HCT116 (cell line): Measurements from ENCODE around the gene ZFYVE19. TPM values are rescaled to one million over a fixed set of nuclear protein-coding genes. Genes with fewer than 3 reads are reported as not detected.

ENCODE experiments used
- ATAC-seq: fragments of 200-7000 bp; cut with Tn5 transposase; 2 replicates; pipeline ENCODE4 v1.9.1; 2020; ENCODE audit warnings: mild to moderate bottlenecking, moderate library complexity
- BruUV-seq: library from RNA; stranded (reverse); fragments of 400-500 nt; replicated peaks from 2 replicates; lab custom pipeline; 2021; lab: Mats Ljungman, UMichigan
- CTCF ChIA-PET: fragments of 300-600 bp; sonication (Branson Sonifier 250); formaldehyde crosslinking; loops from one replicate; lab custom pipeline; 2021; ENCODE audit warnings: antibody characterized with exemption; lab: Charles Lee
- POLR2A ChIA-PET: fragments of 300-600, 350-600 bp; sonication (Branson Sonifier 250); formaldehyde crosslinking; loops from one replicate; lab custom pipeline; 2021; ENCODE audit warnings: antibody characterized with exemption; lab: Charles Lee
- RAD21 ChIA-PET, 2 experiments: fragments of 300-600 bp; sonication (Branson Sonifier 250); formaldehyde crosslinking; loops; one replicate each; lab custom pipeline; 2023; ENCODE audit warnings: low total read pairs in 2 of 2; ENCODE audit not compliant: uncharacterized antibody in 2 of 2, unreplicated experiment in 2 of 2, low non-redundant PET in 1 of 2; lab: Charles Lee
- DNase-seq: peaks from one replicate; pipeline ENCODE4 v3.0.0-alpha.2; 2010; ENCODE audit warnings: low read depth, low spot score
- H2AFZ ChIP-seq: fragments of 200-600 bp; shearing (Covaris generic), sonication (generic); 2 replicates; pipeline ENCODE4 v1.6.1; 2017; ENCODE audit warnings: low read depth, mixed run types, mixed read lengths, antibody characterized with exemption, low read length; ENCODE audit not compliant: poor library complexity, severe bottlenecking
- H3K27ac ChIP-seq: 2 replicates; pipeline ENCODE4 v1.5.1; 2012; ENCODE audit warnings: low read depth, low read length
- H3K27me3 ChIP-seq: fragments of 200-600 bp; sonication (generic); 2 replicates; pipeline ENCODE4 v1.6.1; 2016; ENCODE audit warnings: mixed run types, low read length, mixed read lengths; ENCODE audit not compliant: insufficient read depth
- H3K36me3 ChIP-seq, 2 experiments: fragments of 200-500 bp in 1 of 2; fragments of 200-600 bp in 1 of 2; sonication (Bioruptor generic) in 1 of 2; sonication (generic) in 1 of 2; 2 replicates each; pipeline versions ENCODE4 v1.5.1 to v1.6.1; 2014 to 2016; ENCODE audit warnings: low read length in 2 of 2, inconsistent platforms in 1 of 2, mixed read lengths in 1 of 2, mixed run types in 1 of 2; ENCODE audit not compliant: insufficient read depth in 2 of 2, control insufficient read depth in 1 of 2
- H3K4me1 ChIP-seq, 2 experiments: fragments of 200-600 bp in 1 of 2; sonication (generic) in 1 of 2; 2 replicates each; pipeline versions ENCODE4 v1.5.1 to v1.6.1; 2012 to 2017; ENCODE audit warnings: low read length in 2 of 2, inconsistent platforms in 1 of 2, mild to moderate bottlenecking in 1 of 2, mixed read lengths in 1 of 2, mixed run types in 1 of 2, moderate library complexity in 1 of 2; ENCODE audit not compliant: insufficient read depth in 2 of 2, control insufficient read depth in 1 of 2
- H3K4me2 ChIP-seq: fragments of 200-600 bp; sonication (generic); 2 replicates; pipeline ENCODE4 v1.6.1; 2017; ENCODE audit warnings: mixed run types, low read length, mixed read lengths
- H3K4me3 ChIP-seq, 2 experiments: fragments of 200-600 bp in 1 of 2; sonication (generic) in 1 of 2; replicated peaks in 1 of 2; 2 replicates each; pipeline ENCODE4 v1.5.1; 2011 to 2016; ENCODE audit warnings: low read length in 2 of 2, control low read depth in 1 of 2, low read depth in 1 of 2, mild to moderate bottlenecking in 1 of 2, mixed read lengths in 1 of 2, mixed run types in 1 of 2
- H3K79me2 ChIP-seq: fragments of 200-600 bp; sonication (generic); 2 replicates; pipeline ENCODE4 v1.6.1; 2017; ENCODE audit warnings: mild to moderate bottlenecking, mixed run types, low read length, moderate library complexity, mixed read lengths; ENCODE audit not compliant: insufficient read depth
- H3K9ac ChIP-seq: fragments of 200-600 bp; sonication (generic); 2 replicates; pipeline ENCODE4 v1.6.1; 2016; ENCODE audit warnings: low read length, mixed read lengths
- H3K9me2 ChIP-seq: fragments of 200-600 bp; sonication (generic), shearing (Covaris generic); 2 replicates; pipeline ENCODE4 v1.6.1; 2017; ENCODE audit warnings: mixed run types, mild to moderate bottlenecking, moderate library complexity; ENCODE audit not compliant: insufficient read depth
- H3K9me3 ChIP-seq, 2 experiments: fragments of 200-500 bp in 1 of 2; fragments of 200-600 bp in 1 of 2; sonication (Bioruptor generic) in 1 of 2; sonication (generic) in 1 of 2; 2 replicates each; pipeline ENCODE4 v1.6.1; 2014 to 2017; ENCODE audit warnings: low read length in 2 of 2, mixed read lengths in 2 of 2, inconsistent platforms in 1 of 2, low read depth in 1 of 2, mild to moderate bottlenecking in 1 of 2, mixed run types in 1 of 2, moderate library complexity in 1 of 2; ENCODE audit not compliant: control insufficient read depth in 1 of 2, insufficient read depth in 1 of 2
- H4K20me1 ChIP-seq: fragments of 200-600 bp; sonication (generic), shearing (Covaris generic); 2 replicates; pipeline ENCODE4 v1.6.1; 2017; ENCODE audit warnings: mixed run types, mild to moderate bottlenecking, moderate library complexity; ENCODE audit not compliant: insufficient read depth
- EZH2phosphoT487 ChIP-seq: fragments of 200-600 bp; IDR thresholded peaks from 2 replicates; pipeline ENCODE4 v1.6.1; 2018; ENCODE audit warnings: antibody characterized with exemption, borderline replicate concordance
- FOSL1 ChIP-seq: IDR thresholded peaks from 2 replicates; pipeline ENCODE4 v1.6.1; 2012; ENCODE audit warnings: low read depth
- JUND ChIP-seq: IDR thresholded peaks from 2 replicates; pipeline ENCODE4 v1.6.1; 2012
- POLR2A ChIP-seq: IDR thresholded peaks from 2 replicates; pipeline ENCODE4 v1.7.0; 2011; ENCODE audit warnings: borderline replicate concordance; ENCODE audit not compliant: insufficient read depth, insufficient read length; ENCODE audit errors: extremely low read depth
- RAD21 ChIP-seq: IDR thresholded peaks from 2 replicates; pipeline ENCODE4 v1.6.1; 2012; ENCODE audit warnings: low read depth, mild to moderate bottlenecking
- SRF ChIP-seq: IDR thresholded peaks from 2 replicates; pipeline ENCODE4 v1.6.1; 2012; ENCODE audit warnings: low read depth
- TCF7L2 ChIP-seq: IDR thresholded peaks from 2 replicates; pipeline ENCODE4 v1.7.0; 2011; ENCODE audit warnings: borderline replicate concordance, inconsistent platforms; ENCODE audit not compliant: insufficient read depth, insufficient read length; ENCODE audit errors: extremely low read depth
- ZNF274 ChIP-seq: fragments of 200-500 bp; sonication (Bioruptor generic); IDR thresholded peaks from 2 replicates; pipeline ENCODE4 v1.6.1; 2014; ENCODE audit warnings: mild to moderate bottlenecking, low read depth, low read length, inconsistent platforms
- intact Hi-C: fragments of 100-400 bp; cut with micrococcal nuclease; formaldehyde crosslinking; loops from 2 replicates; pipeline ENCODE4 v1.10.0; 2022
- total RNA-seq: library from RNA; stranded (reverse); gene quantifications from one replicate; pipeline ENCODE4 v1.2.1, GENCODE V29; 2021; ENCODE audit not compliant: unreplicated experiment

ZFYVE19 gene
- total RNA-seq, 1 experiment from 2014 or later, result 29.1 TPM

DNA sequence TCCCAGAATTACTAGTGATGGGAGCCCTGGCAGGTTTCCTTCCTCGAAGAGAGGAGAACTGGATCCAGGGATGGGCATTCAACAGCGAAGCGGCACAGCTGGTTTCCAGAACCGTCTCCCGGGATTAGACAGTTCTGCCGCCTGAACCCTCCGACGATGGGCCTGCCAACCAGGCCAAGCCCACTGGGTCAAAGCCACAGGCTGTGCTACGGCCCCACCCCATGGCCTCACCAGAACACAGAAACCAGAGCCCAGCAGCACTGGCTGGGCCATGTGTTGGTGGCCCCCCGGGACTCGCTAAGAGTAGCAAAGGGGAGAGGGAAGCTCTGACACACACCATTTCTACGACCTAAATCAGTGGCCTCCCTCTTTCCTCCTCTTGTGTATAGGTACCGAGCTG is 34.9 kb upstream of the ZFYVE19 start:
- no peak for ATAC-seq
- TF ChIP-seq ZNF274, result no peak
- TF ChIP-seq JUND, result no peak
- no peak for TF ChIP-seq POLR2A
- TF ChIP-seq TCF7L2, result no peak
- no peak for TF ChIP-seq RAD21
- TF ChIP-seq FOSL1, result no peak
- TF ChIP-seq SRF, result no peak
- TF ChIP-seq EZH2phosphoT487, result no peak
- ChIA-PET RAD21 (no interaction called here), CTCF (interaction anchor here (1.4 kb wide), 1 partner anchor 10 kb away, joined by 3 read pairs; no protein-coding TSS in a partner anchor), POLR2A (no interaction called here)
- H3K4me2 ChIP-seq, result no peak overlapping the region
- no peak for DNase-seq
- no peak overlapping the region for H3K27ac ChIP-seq
- peaks cover 9 to 40% of the 10 kb centered on the region in 2 experiments for H3K4me1 ChIP-seq
- H3K9me3 ChIP-seq, result no peaks in the 10 kb centered on the region
- H2AFZ ChIP-seq, result no peak overlapping the region
- intact Hi-C loops, result no loop called here
- H3K9ac ChIP-seq, result no peak overlapping the region
- H3K36me3 ChIP-seq, result peaks cover 4 to 9% of the 10 kb centered on the region in 2 experiments; a peak in 2 of 4 replicates
- BruUV-seq, result no TSS peak
- no peaks in the 10 kb centered on the region for H4K20me1 ChIP-seq
- H3K4me3 ChIP-seq, result no peak overlapping the region
- no peaks in the 10 kb centered on the region for H3K27me3 ChIP-seq
- no peaks in the 10 kb centered on the region for H3K79me2 ChIP-seq
- no peaks in the 10 kb centered on the region for H3K9me2 ChIP-seq

DNA sequence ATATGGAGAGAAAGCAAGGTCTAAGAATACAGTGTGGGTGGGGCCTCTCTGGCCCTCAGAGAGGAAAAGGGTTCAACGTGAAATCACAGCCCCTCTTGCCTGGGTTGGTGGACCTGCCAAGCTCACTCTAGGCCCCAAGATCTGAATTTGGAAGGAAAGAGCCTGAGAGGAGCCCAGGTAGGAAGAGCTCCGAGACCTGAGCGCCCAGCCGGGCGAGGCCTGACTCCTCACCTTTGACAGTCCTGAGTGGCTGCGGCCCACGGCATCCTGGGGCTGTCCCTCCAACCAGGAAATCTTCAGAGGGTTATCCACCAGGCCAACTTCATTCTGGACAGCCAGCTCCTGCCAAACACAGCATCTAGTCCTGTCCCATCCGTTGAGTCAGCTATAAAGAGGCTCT is 33.4 kb upstream of the ZFYVE19 start:
- DNase-seq (no peak), ATAC-seq (no peak)
- no peaks in the 10 kb centered on the region for H4K20me1 ChIP-seq
- no peaks in the 10 kb centered on the region for H3K9me3 ChIP-seq
- no peak overlapping the region for H3K9ac ChIP-seq
- H3K9me2 ChIP-seq, result no peaks in the 10 kb centered on the region
- no peaks in the 10 kb centered on the region for H3K79me2 ChIP-seq
- no peak overlapping the region for H3K27ac ChIP-seq
- H3K4me1 ChIP-seq, result peaks cover 9 to 36% of the 10 kb centered on the region in 2 experiments
- no peak overlapping the region for H2AFZ ChIP-seq
- intact Hi-C loops, result no loop called here
- BruUV-seq, result no TSS peak
- POLR2A ChIA-PET, result no interaction called here
- RAD21 ChIA-PET, result no interaction called here
- no peak overlapping the region for H3K4me3 ChIP-seq
- H3K36me3 ChIP-seq, result peaks cover 4 to 9% of the 10 kb centered on the region in 2 experiments; a peak in 2 of 4 replicates
- H3K4me2 ChIP-seq, result no peak overlapping the region
- no peaks in the 10 kb centered on the region for H3K27me3 ChIP-seq
- no peak for TF ChIP-seq TCF7L2
- TF ChIP-seq, all 23 proteins: peak for 0
- CTCF ChIA-PET, result interaction anchor here (1.4 kb wide), 1 partner anchor 9 kb away, joined by 3 read pairs; no protein-coding TSS in a partner anchor
